Subcutaneous adipose tissue (tissue), 4 donors: ENCODE data around the gene ATP8A1. TPM values are rescaled to one million over a fixed set of nuclear protein-coding genes. Genes with fewer than 3 reads are reported as not detected.

Experiments used
- total RNA-seq, 4 donors: library from RNA; depleted of rRNA; stranded (reverse); fragments of >200 nt; gene quantifications; one replicate each; pipeline ENCODE4 v1.1.0, GENCODE V29; 2016
- TF ChIP-seq, protein P1 (sequence below): fragments of 450-650 bp; IDR thresholded peaks from one replicate; pipeline ENCODE4 v1.5.1; 2016; ENCODE audit warnings: low read depth, mild to moderate bottlenecking, control low read depth, antibody characterized with exemption, moderate library complexity

ATP8A1 gene
- total RNA-seq, 4 donors from 2014 or later = 17.6 to 38.5 (median 21.0) TPM

GRCh38 chr4:42605264-42605663 lies 51.6 kb downstream of the ATP8A1 start:
- TF ChIP-seq, protein P1, sequence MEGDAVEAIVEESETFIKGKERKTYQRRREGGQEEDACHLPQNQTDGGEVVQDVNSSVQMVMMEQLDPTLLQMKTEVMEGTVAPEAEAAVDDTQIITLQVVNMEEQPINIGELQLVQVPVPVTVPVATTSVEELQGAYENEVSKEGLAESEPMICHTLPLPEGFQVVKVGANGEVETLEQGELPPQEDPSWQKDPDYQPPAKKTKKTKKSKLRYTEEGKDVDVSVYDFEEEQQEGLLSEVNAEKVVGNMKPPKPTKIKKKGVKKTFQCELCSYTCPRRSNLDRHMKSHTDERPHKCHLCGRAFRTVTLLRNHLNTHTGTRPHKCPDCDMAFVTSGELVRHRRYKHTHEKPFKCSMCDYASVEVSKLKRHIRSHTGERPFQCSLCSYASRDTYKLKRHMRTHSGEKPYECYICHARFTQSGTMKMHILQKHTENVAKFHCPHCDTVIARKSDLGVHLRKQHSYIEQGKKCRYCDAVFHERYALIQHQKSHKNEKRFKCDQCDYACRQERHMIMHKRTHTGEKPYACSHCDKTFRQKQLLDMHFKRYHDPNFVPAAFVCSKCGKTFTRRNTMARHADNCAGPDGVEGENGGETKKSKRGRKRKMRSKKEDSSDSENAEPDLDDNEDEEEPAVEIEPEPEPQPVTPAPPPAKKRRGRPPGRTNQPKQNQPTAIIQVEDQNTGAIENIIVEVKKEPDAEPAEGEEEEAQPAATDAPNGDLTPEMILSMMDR = no peak

- TF ChIP-seq, protein P1 = no peak
Measured at GRCh38 chr4:42603862-42604261, 53.0 kb downstream of the ATP8A1 start.

GRCh38 chr4:42600578-42600977 lies 56.3 kb downstream of the ATP8A1 start:
- TF ChIP-seq, protein P1 = no peak

DNA sequence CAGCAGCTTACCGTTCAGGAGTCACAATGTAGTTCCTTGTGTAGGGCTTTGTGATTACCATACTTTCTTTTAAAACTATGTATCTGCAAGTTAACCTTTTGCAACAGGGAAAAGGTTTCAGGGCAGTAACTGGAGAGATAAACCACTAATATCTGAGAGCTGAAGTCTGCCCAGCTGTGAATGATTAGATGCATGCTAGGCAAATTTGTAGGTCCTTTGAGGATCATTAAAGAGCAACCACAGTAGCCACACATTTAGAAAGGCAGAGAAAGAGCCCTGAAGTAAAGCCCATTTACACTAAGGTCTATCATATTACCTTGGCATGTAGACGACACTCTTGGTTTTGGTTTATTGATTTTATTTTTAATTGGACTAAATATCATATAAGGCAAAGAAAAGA lies 60.0 kb downstream of the ATP8A1 start:
- TF ChIP-seq, protein P1 = no peak

DNA sequence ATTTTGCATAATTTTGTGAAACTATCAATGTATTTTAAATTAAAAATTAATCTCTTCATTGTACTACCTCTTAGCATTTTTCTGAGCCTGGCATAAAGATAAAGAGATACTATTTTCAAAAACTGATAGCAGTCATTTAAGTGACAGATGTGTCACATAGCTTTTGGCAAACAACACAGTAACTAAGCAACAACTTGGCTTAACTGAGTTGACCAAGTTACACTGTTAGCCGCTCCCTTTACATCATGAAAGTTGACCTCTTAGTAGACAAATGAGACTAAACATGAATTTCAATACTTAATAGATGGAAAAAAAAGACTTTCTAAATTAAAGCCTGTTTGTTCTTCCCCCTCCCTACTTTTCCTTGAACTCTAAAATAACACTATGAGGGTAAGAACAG lies 62.0 kb downstream of the ATP8A1 start:
- TF ChIP-seq, protein P1 = no peak

DNA sequence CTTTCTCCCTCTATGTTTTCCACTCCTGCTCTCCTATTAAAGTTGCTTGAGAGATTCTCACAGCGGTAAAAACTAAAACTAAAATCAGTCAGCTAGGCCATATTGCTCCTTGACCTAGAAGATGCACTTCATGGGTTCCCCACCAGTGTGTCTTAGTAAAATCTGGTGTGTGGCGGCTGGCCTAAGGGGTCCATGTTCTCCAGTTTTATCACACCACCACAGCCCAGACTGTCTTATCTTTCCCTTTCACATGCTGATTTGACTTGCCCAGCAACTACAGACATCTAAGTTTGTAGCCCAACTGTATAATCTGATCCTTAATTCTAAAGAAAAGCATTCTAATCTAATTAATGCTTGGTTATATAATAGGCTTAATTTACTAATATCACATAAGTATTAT lies 68.0 kb downstream of the ATP8A1 start:
- TF ChIP-seq, protein P1 = no peak

GRCh38 chr4:42586775-42587174 lies 70.1 kb downstream of the ATP8A1 start:
- TF ChIP-seq, protein P1 = no peak
